ENCODE results near the gene FGF2. TPM values are rescaled to one million over a fixed set of nuclear protein-coding genes. Genes with fewer than 3 reads are reported as not detected.

FGF2 gene
- total RNA-seq, 1 experiment from 2014 or later: 115 TPM

GRCh38 chr4:122873821-122874593, 47.4 kb downstream of the FGF2 start:
- H3K36me3 Mint-ChIP-seq: peaks cover 44% of the 10 kb centered on the region
- POLR2A ChIA-PET: no interaction called here
- peak overlapping the region; percentile 63 for H3K27ac Mint-ChIP-seq
- peaks cover 17% of the 10 kb centered on the region for H3K9me3 Mint-ChIP-seq
- H3K4me1 Mint-ChIP-seq: peaks cover 44% of the 10 kb centered on the region
- no peak for TF ChIP-seq JUN (CRISPR knock-in tag; IDR thresholded peaks at IDR 0.05)
- TF ChIP-seq NFATC4 (CRISPR knock-in tag; IDR thresholded peaks at IDR 0.05): no peak
- TF ChIP-seq, protein P1, sequence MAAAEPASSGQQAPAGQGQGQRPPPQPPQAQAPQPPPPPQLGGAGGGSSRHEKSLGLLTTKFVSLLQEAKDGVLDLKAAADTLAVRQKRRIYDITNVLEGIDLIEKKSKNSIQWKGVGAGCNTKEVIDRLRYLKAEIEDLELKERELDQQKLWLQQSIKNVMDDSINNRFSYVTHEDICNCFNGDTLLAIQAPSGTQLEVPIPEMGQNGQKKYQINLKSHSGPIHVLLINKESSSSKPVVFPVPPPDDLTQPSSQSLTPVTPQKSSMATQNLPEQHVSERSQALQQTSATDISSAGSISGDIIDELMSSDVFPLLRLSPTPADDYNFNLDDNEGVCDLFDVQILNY (CRISPR knock-in tag; IDR thresholded peaks at IDR 0.05): no peak
- TF ChIP-seq ZNF281 (CRISPR knock-in tag; IDR thresholded peaks at IDR 0.05): no peak
- TF ChIP-seq ARID4B (CRISPR knock-in tag; IDR thresholded peaks at IDR 0.05; ENCODE audit: borderline replicate concordance): no peak
- TF ChIP-seq, protein P2, sequence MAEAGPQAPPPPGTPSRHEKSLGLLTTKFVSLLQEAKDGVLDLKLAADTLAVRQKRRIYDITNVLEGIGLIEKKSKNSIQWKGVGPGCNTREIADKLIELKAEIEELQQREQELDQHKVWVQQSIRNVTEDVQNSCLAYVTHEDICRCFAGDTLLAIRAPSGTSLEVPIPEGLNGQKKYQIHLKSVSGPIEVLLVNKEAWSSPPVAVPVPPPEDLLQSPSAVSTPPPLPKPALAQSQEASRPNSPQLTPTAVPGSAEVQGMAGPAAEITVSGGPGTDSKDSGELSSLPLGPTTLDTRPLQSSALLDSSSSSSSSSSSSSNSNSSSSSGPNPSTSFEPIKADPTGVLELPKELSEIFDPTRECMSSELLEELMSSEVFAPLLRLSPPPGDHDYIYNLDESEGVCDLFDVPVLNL (CRISPR knock-in tag; IDR thresholded peaks at IDR 0.05; ENCODE audit: borderline replicate concordance, low read depth): no peak
- TF ChIP-seq FOXJ3 (CRISPR knock-in tag; IDR thresholded peaks at IDR 0.05; ENCODE audit: borderline replicate concordance): no peak
- no peak for TF ChIP-seq SMAD3 (CRISPR knock-in tag; IDR thresholded peaks at IDR 0.05; ENCODE audit: borderline replicate concordance)
- TF ChIP-seq ZBTB43 (CRISPR knock-in tag; IDR thresholded peaks at IDR 0.05): no peak
- TF ChIP-seq, protein P3, sequence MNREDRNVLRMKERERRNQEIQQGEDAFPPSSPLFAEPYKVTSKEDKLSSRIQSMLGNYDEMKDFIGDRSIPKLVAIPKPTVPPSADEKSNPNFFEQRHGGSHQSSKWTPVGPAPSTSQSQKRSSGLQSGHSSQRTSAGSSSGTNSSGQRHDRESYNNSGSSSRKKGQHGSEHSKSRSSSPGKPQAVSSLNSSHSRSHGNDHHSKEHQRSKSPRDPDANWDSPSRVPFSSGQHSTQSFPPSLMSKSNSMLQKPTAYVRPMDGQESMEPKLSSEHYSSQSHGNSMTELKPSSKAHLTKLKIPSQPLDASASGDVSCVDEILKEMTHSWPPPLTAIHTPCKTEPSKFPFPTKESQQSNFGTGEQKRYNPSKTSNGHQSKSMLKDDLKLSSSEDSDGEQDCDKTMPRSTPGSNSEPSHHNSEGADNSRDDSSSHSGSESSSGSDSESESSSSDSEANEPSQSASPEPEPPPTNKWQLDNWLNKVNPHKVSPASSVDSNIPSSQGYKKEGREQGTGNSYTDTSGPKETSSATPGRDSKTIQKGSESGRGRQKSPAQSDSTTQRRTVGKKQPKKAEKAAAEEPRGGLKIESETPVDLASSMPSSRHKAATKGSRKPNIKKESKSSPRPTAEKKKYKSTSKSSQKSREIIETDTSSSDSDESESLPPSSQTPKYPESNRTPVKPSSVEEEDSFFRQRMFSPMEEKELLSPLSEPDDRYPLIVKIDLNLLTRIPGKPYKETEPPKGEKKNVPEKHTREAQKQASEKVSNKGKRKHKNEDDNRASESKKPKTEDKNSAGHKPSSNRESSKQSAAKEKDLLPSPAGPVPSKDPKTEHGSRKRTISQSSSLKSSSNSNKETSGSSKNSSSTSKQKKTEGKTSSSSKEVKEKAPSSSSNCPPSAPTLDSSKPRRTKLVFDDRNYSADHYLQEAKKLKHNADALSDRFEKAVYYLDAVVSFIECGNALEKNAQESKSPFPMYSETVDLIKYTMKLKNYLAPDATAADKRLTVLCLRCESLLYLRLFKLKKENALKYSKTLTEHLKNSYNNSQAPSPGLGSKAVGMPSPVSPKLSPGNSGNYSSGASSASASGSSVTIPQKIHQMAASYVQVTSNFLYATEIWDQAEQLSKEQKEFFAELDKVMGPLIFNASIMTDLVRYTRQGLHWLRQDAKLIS (CRISPR knock-in tag; IDR thresholded peaks at IDR 0.05; ENCODE audit: borderline replicate concordance): no peak
- TF ChIP-seq PRDM15 (CRISPR knock-in tag; IDR thresholded peaks at IDR 0.05): no peak
- no peak for TF ChIP-seq ZNF232 (CRISPR knock-in tag; IDR thresholded peaks at IDR 0.05)
- TF ChIP-seq GABPB1 (CRISPR knock-in tag; IDR thresholded peaks at IDR 0.05): no peak
- CTCF ChIA-PET: no interaction called here
- no peak overlapping the region for H3K4me3 Mint-ChIP-seq
- no peaks in the 10 kb centered on the region for H3K27me3 Mint-ChIP-seq (ENCODE audit: low read depth)
- ATAC-seq: no peak
- no peak for DNase-seq (ENCODE audit: low spot score)
